ENCODE results near the gene SH3PXD2A. TPM values are rescaled to one million over a fixed set of nuclear protein-coding genes. Genes with fewer than 3 reads are reported as not detected.
"Not testable (repeated sequence)": the region's sequence is repeated elsewhere in the genome, so short reads cannot be mapped to it uniquely, and the experiment has no call there.

The SH3PXD2A gene
- total and polyA plus RNA-seq, 2 donors (not counting 1 experiment from before 2014, with no cell fraction given), result 3.2 to 33.5 TPM

GRCh38 chr10:103775776-103776175, 79.6 kb downstream of the SH3PXD2A start:
- DNase-seq (no peak), ATAC-seq (ENCODE audit: low read depth) (no peak)
- H3K27me3 Mint-ChIP-seq, result peaks cover 17% of the 10 kb centered on the region
- peaks cover 19% of the 10 kb centered on the region for H3K4me1 Mint-ChIP-seq
- no peaks in the 10 kb centered on the region for H3K9me3 Mint-ChIP-seq (ENCODE audit: insufficient read depth)
- POLR2A ChIA-PET, result no interaction called here
- no peaks in the 10 kb centered on the region for H3K36me3 ChIP-seq (replicated peaks in 1 of 2; ENCODE audit: control extremely low read depth in 1 of 2, control insufficient read depth in 1 of 2, extremely low read depth in 1 of 2, insufficient read depth in 2 of 2, low read length in 1 of 2)
- intact Hi-C loops (cut with micrococcal nuclease), result no loop called here
- no peak overlapping the region for H3K27ac Mint-ChIP-seq
- no peak overlapping the region for H3K27ac ChIP-seq (ENCODE audit: low read length in 2 of 2)
- no peak overlapping the region for H3K4me3 Mint-ChIP-seq
- no peak for TF ChIP-seq EZH2 (IDR thresholded peaks at IDR 0.05; ENCODE audit: borderline replicate concordance, insufficient read depth, low read depth, low read length, poor library complexity, severe bottlenecking)
- no peak for TF ChIP-seq CTCF (IDR thresholded peaks at IDR 0.05)
- 90% methylated on average over 4 of the region's 5 CpGs for whole genome bisulfite sequencing (ENCODE audit: insufficient coverage)
- CTCF ChIA-PET, result no interaction called here
- no peaks in the 10 kb centered on the region for H4K20me1 ChIP-seq (ENCODE audit: control insufficient read depth, insufficient read depth, low read length, poor library complexity, severe bottlenecking)
- H3K4me3 ChIP-seq (ENCODE audit: control extremely low read depth in 1 of 5, extremely low read depth in 1 of 5, insufficient read depth in 1 of 5, low read depth in 2 of 5, low read length in 4 of 5), result no peak overlapping the region
- no peak overlapping the region for H3K9ac ChIP-seq (ENCODE audit: low read length)
- H3K4me1 ChIP-seq (ENCODE audit: control insufficient read depth in 2 of 2, insufficient read depth in 2 of 2, low read length in 2 of 2), result peaks cover 19 to 24% of the 10 kb centered on the region in 2 donors
- H3K9me3 ChIP-seq (ENCODE audit: control extremely low read depth in 1 of 3, control insufficient read depth in 2 of 3, insufficient read depth in 1 of 3, low read length in 2 of 3), result peaks cover 0 to 8% (median 0%) of the 10 kb centered on the region in 3 donors
- peaks cover 0 to 12% (median 0%) of the 10 kb centered on the region in 4 experiments for H3K27me3 ChIP-seq (replicated peaks in 1 of 4; ENCODE audit: control extremely low read depth in 1 of 4, control insufficient read depth in 3 of 4, insufficient read depth in 4 of 4, low read length in 3 of 4)
- no peak overlapping the region for H2AFZ ChIP-seq (ENCODE audit: insufficient read depth, low read depth, low read length, poor library complexity, severe bottlenecking)
- no peaks in the 10 kb centered on the region for H3K79me2 ChIP-seq (ENCODE audit: control insufficient read depth, insufficient read depth, low read length)
- H3K4me2 ChIP-seq (replicated peaks; ENCODE audit: low read depth, low read length, poor library complexity, severe bottlenecking), result no peak overlapping the region

GRCh38 chr10:103772846-103773245, 82.5 kb downstream of the SH3PXD2A start:
- not testable (repeated sequence) for H3K27ac Mint-ChIP-seq
- H3K4me3 ChIP-seq (ENCODE audit: control extremely low read depth in 1 of 5, extremely low read depth in 1 of 5, insufficient read depth in 1 of 5, low read depth in 2 of 5, low read length in 4 of 5), result peak overlapping the region; percentile 38 to 77 (median 69)

More at GRCh38 chr10:103772846-103773245, 82.5 kb downstream of the SH3PXD2A start:
- ChIA-PET CTCF (interaction anchor here (0.7 to 1.5 kb wide), 5 partner anchors 9 to 1422 kb away, joined by 3 to 4 read pairs (median 3); no protein-coding TSS in a partner anchor), POLR2A (interaction anchor here (0.6 kb wide), 1 partner anchor 122 kb away, joined by 3 read pairs; no protein-coding TSS in a partner anchor)
- peak overlapping the region; percentile 85 for H3K4me2 ChIP-seq (replicated peaks; ENCODE audit: low read depth, low read length, poor library complexity, severe bottlenecking)
- ATAC-seq (ENCODE audit: low read depth); H3K9me3 ChIP-seq (ENCODE audit: control extremely low read depth in 1 of 3, control insufficient read depth in 2 of 3, insufficient read depth in 1 of 3, low read length in 2 of 3); H3K9me3 Mint-ChIP-seq (ENCODE audit: insufficient read depth); DNase-seq; H4K20me1 ChIP-seq (ENCODE audit: control insufficient read depth, insufficient read depth, low read length, poor library complexity, severe bottlenecking); H3K79me2 ChIP-seq (ENCODE audit: control insufficient read depth, insufficient read depth, low read length); intact Hi-C loops (cut with micrococcal nuclease); H3K27me3 ChIP-seq (replicated peaks in 1 of 4; ENCODE audit: control extremely low read depth in 1 of 4, control insufficient read depth in 3 of 4, insufficient read depth in 4 of 4, low read length in 3 of 4); H3K36me3 ChIP-seq (replicated peaks in 1 of 2; ENCODE audit: control extremely low read depth in 1 of 2, control insufficient read depth in 1 of 2, extremely low read depth in 1 of 2, insufficient read depth in 2 of 2, low read length in 1 of 2): not testable (repeated sequence)
- H3K4me1 ChIP-seq (ENCODE audit: control insufficient read depth in 2 of 2, insufficient read depth in 2 of 2, low read length in 2 of 2), result peaks cover 43 to 49% of the 10 kb centered on the region in 2 donors
- Mint-ChIP-seq H3K27me3 (peaks cover 10% of the 10 kb centered on the region), H3K4me1 (peaks cover 45% of the 10 kb centered on the region), H3K4me3 (peak overlapping the region; percentile 93)
- H3K27ac ChIP-seq (ENCODE audit: low read length in 2 of 2), result peak overlapping the region in 1 of 2 donors; percentile 35
- H2AFZ ChIP-seq (ENCODE audit: insufficient read depth, low read depth, low read length, poor library complexity, severe bottlenecking), result peak overlapping the region; percentile 95
- WGBS (ENCODE audit: insufficient coverage), result 96% methylated on average over 5 of the region's 13 CpGs
- peak overlapping the region; percentile 73 for H3K9ac ChIP-seq (ENCODE audit: low read length)
